ENCODE data around the gene SFN. TPM values are rescaled to one million over a fixed set of nuclear protein-coding genes. Genes with fewer than 3 reads are reported as not detected.
"Not testable (repeated sequence)": the region's sequence is repeated elsewhere in the genome, so short reads cannot be mapped to it uniquely, and the experiment has no call there.

The SFN gene
- total RNA-seq, 1 donor: under 0.01 TPM

DNA sequence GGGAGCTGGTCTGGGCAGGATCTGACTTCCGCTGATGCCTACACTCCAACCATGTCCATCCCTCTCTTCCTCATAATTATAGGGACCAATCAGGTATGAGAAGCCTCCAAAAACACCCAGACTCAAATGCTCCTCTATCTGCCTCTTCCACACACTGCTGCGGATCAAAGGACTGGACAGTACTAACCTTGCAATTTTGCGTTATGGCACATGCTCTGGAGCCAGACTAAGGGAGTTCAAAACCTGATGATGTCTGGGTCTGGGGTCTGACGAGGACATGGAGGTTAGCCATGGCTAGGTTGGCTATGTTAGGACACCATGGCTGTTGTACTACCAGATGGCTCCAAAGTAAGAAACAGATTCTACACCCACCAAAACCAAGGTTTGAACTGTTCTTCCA, 16.8 kb downstream of the SFN start:
- H3K4me2 ChIP-seq (ENCODE audit: insufficient read depth, low read length): no peak overlapping the region
- H3K9me3 ChIP-seq (ENCODE audit: low read depth, low read length): no peaks in the 10 kb centered on the region
- H3K4me3 ChIP-seq (ENCODE audit: insufficient read depth, low read length): no peak overlapping the region
- H3K27me3 ChIP-seq (ENCODE audit: insufficient read depth, low read length): no peaks in the 10 kb centered on the region
- H3K4me1 ChIP-seq (ENCODE audit: insufficient read depth, low read length): no peaks in the 10 kb centered on the region
- peaks cover 80% of the 10 kb centered on the region for H3K36me3 ChIP-seq (ENCODE audit: insufficient read depth, low read length)
- peaks cover 15% of the 10 kb centered on the region for H3K79me2 ChIP-seq (ENCODE audit: insufficient read depth, low read length)
- H3K27ac ChIP-seq (ENCODE audit: low read depth, low read length): no peak overlapping the region
- no peak for DNase-seq (ENCODE audit: insufficient read length, low spot score, missing footprints)
- TF ChIP-seq, protein P1, sequence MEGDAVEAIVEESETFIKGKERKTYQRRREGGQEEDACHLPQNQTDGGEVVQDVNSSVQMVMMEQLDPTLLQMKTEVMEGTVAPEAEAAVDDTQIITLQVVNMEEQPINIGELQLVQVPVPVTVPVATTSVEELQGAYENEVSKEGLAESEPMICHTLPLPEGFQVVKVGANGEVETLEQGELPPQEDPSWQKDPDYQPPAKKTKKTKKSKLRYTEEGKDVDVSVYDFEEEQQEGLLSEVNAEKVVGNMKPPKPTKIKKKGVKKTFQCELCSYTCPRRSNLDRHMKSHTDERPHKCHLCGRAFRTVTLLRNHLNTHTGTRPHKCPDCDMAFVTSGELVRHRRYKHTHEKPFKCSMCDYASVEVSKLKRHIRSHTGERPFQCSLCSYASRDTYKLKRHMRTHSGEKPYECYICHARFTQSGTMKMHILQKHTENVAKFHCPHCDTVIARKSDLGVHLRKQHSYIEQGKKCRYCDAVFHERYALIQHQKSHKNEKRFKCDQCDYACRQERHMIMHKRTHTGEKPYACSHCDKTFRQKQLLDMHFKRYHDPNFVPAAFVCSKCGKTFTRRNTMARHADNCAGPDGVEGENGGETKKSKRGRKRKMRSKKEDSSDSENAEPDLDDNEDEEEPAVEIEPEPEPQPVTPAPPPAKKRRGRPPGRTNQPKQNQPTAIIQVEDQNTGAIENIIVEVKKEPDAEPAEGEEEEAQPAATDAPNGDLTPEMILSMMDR (IDR thresholded peaks at IDR 0.05; ENCODE audit: extremely low read depth, low read depth, low read length): no peak
- H4K20me1 ChIP-seq (ENCODE audit: insufficient read depth, low read length): no peaks in the 10 kb centered on the region
- H2AFZ ChIP-seq (ENCODE audit: low read length): no peak overlapping the region

DNA sequence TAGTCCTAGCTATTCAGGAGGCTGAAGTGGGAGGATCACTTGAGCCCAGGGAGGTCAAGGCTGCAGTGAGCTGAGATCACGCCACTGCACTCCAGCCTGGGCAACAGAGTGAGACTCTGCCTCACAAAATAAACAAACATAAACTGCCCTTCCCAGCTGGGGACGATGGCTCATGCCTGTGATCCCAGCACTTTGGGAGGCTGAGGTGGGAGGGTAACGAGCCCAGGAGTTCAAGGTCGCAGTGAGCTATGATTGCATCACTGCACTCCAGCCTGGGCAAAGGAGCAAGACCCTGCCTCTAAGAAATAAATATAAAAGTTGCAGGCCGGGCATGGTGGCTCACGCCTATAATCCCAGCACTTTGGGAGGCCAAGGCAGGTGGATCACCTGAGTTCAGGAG, 18.7 kb downstream of the SFN start:
- H3K4me3 ChIP-seq (ENCODE audit: insufficient read depth, low read length); DNase-seq (ENCODE audit: insufficient read length, low spot score, missing footprints): not testable (repeated sequence)
- peaks cover 22% of the 10 kb centered on the region for H3K79me2 ChIP-seq (ENCODE audit: insufficient read depth, low read length)

DNA sequence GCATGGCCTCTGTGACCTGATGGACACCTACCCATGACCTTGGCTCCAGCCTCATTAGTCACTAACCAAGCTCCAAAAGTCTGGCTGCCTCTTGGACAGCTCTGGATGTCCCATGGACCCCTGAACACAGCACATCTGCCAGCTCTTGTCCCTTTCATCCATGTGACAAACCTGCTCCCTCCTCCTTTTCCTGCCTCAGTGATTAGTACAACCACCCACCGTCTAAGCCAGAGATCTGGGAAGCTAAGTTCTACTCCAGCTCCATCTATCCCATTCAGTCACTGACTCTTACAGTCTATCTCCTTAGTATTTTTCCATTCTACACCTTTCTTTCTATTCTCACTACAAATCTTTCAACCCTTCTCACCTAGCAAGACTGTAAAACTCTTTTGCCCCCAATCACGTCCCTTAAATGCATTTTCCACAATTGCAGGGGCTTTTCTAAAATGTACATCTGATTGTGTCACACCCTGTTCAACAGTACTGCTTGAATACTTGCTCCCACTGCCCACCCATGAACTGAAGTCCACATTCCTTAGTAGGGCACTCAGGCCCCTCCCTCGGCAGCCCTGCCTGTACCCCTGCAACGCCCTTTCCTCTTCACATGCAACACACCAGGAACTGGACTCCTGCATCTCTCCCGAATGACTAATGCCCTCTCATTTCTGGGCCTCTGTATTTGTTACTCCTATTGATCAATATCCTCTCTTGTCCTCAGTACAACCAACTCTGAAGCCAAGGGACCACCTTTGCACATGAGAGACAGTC, 19.9 kb downstream of the SFN start:
- DNase-seq (ENCODE audit: insufficient read length, low spot score, missing footprints): no peak
- no peaks in the 10 kb centered on the region for H3K4me1 ChIP-seq (ENCODE audit: insufficient read depth, low read length)
- no peak overlapping the region for H2AFZ ChIP-seq (ENCODE audit: low read length)
- peaks cover 80% of the 10 kb centered on the region for H3K36me3 ChIP-seq (ENCODE audit: insufficient read depth, low read length)
- H3K27me3 ChIP-seq (ENCODE audit: insufficient read depth, low read length): no peaks in the 10 kb centered on the region
- TF ChIP-seq, protein P1 (IDR thresholded peaks at IDR 0.05; ENCODE audit: extremely low read depth, low read depth, low read length): no peak
- H3K27ac ChIP-seq (ENCODE audit: low read depth, low read length): no peak overlapping the region
- no peak overlapping the region for H3K4me3 ChIP-seq (ENCODE audit: insufficient read depth, low read length)
- H3K4me2 ChIP-seq (ENCODE audit: insufficient read depth, low read length): no peak overlapping the region
- H3K79me2 ChIP-seq (ENCODE audit: insufficient read depth, low read length): peaks cover 20% of the 10 kb centered on the region
- H4K20me1 ChIP-seq (ENCODE audit: insufficient read depth, low read length): peaks cover 14% of the 10 kb centered on the region
- no peaks in the 10 kb centered on the region for H3K9me3 ChIP-seq (ENCODE audit: low read depth, low read length)

More for the DNA sequence above, 18.7 kb downstream of the SFN start:
- not testable (repeated sequence) for H3K27me3 ChIP-seq (ENCODE audit: insufficient read depth, low read length); H3K27ac ChIP-seq (ENCODE audit: low read depth, low read length); H3K9me3 ChIP-seq (ENCODE audit: low read depth, low read length); H2AFZ ChIP-seq (ENCODE audit: low read length); H3K4me2 ChIP-seq (ENCODE audit: insufficient read depth, low read length); H4K20me1 ChIP-seq (ENCODE audit: insufficient read depth, low read length); H3K4me1 ChIP-seq (ENCODE audit: insufficient read depth, low read length)
- H3K36me3 ChIP-seq (ENCODE audit: insufficient read depth, low read length): peaks cover 85% of the 10 kb centered on the region

DNA sequence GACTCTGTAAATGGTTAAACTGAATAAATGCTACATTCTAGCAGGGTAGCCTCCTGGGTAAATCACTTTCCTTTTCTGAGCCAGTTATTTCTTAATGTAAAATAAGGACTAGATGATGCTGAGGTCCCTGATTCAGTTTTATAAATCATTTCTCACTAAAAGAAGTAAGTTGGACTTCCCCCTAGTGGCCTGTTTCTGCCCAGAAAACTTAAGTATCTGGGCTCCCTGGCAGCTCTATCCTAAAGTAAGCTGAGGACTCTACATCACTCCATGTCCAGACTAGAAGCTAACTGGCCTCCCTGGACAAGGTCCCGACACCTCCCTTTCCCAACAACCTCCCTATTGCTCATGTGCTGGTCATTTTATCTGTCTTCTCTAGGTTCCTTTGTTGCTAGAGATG, 24.2 kb downstream of the SFN start:
- Histone ChIP-seq H3K9me3 (ENCODE audit: low read depth, low read length) (no peaks in the 10 kb centered on the region), H3K4me3 (ENCODE audit: insufficient read depth, low read length) (no peak overlapping the region), H3K36me3 (ENCODE audit: insufficient read depth, low read length) (peaks cover 59% of the 10 kb centered on the region), H3K27me3 (ENCODE audit: insufficient read depth, low read length) (no peaks in the 10 kb centered on the region), H3K4me2 (ENCODE audit: insufficient read depth, low read length) (no peak overlapping the region), H3K27ac (ENCODE audit: low read depth, low read length) (no peak overlapping the region), H2AFZ (ENCODE audit: low read length) (no peak overlapping the region), H4K20me1 (ENCODE audit: insufficient read depth, low read length) (peaks cover 23% of the 10 kb centered on the region), H3K4me1 (ENCODE audit: insufficient read depth, low read length) (peaks cover 10% of the 10 kb centered on the region), H3K79me2 (ENCODE audit: insufficient read depth, low read length) (peaks cover 41% of the 10 kb centered on the region)
- peak; percentile 90 for DNase-seq (ENCODE audit: insufficient read length, low spot score, missing footprints)
- TF ChIP-seq, protein P1 (IDR thresholded peaks at IDR 0.05; ENCODE audit: extremely low read depth, low read depth, low read length): peak; percentile 61

Data from osteoblast (primary cell).